Stomach smooth muscle (tissue), 2 donors: ENCODE measurements around the gene ANKRD44.

Experiments used
- H3K27ac ChIP-seq: one replicate; pipeline ENCODE4 v1.7.0; 2013; ENCODE audit warnings: mild to moderate bottlenecking, low read length, inconsistent platforms
- H3K27me3 ChIP-seq, 2 donors: one replicate each; pipeline ENCODE4 v1.7.0; 2013; ENCODE audit warnings: low read length in 2 of 2; ENCODE audit not compliant: insufficient read depth in 2 of 2, control insufficient read depth in 1 of 2
- H3K36me3 ChIP-seq, 2 donors: one replicate each; pipeline ENCODE4 v1.7.0; 2013; ENCODE audit warnings: low read length in 2 of 2; ENCODE audit not compliant: control insufficient read depth in 2 of 2, insufficient read depth in 2 of 2
- H3K4me1 ChIP-seq: one replicate; pipeline ENCODE4 v1.7.0; 2013; ENCODE audit warnings: low read length; ENCODE audit not compliant: control insufficient read depth, insufficient read depth
- H3K4me3 ChIP-seq, 2 donors: one replicate each; pipeline ENCODE4 v1.7.0; 2013; ENCODE audit warnings: low read length in 2 of 2
- H3K9ac ChIP-seq, 2 donors: one replicate each; pipeline ENCODE4 v1.7.0; 2013; ENCODE audit warnings: low read length in 2 of 2, mild to moderate bottlenecking in 1 of 2
- H3K9me3 ChIP-seq, 2 donors: one replicate each; pipeline ENCODE4 v1.7.0; 2013; ENCODE audit warnings: low read length in 2 of 2; ENCODE audit not compliant: control insufficient read depth in 2 of 2
- donor health status: healthy.
- donor health status: Pancreatic carcinoma.

Gene ANKRD44

GRCh38 chr2:197090742-197091367, 219.7 kb downstream of the ANKRD44 start:
- Histone ChIP-seq H3K4me1 (no peaks in the 10 kb centered on the region), H3K27ac (no peak overlapping the region), H3K27me3 (no peaks in the 10 kb centered on the region), H3K36me3 (peaks cover 0 to 5% of the 10 kb centered on the region in 2 donors), H3K4me3 (no peak overlapping the region), H3K9ac (no peak overlapping the region), H3K9me3 (no peaks in the 10 kb centered on the region)

DNA sequence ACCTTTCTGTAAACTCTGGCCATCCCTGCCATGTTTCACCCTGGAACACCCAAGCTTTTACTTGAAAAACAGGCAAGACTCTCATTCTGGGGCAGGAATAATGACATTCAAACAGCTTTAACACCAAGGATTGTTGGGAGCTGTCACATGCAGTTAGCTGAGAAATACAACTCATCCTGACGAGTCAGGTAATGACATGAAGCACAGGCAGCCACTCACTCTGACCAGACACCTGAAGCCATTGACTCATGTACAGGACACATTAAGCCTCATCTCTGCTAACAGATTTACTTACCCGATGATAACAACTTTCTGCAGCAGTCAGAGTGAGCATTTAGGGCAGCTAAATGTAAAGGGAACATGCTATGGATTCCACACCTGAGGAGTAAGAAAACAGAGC, 220.9 kb downstream of the ANKRD44 start:
- Histone ChIP-seq H3K4me3 (no peak overlapping the region), H3K36me3 (no peaks in the 10 kb centered on the region), H3K4me1 (no peaks in the 10 kb centered on the region), H3K27ac (no peak overlapping the region), H3K9ac (no peak overlapping the region), H3K27me3 (no peaks in the 10 kb centered on the region), H3K9me3 (no peaks in the 10 kb centered on the region)

DNA sequence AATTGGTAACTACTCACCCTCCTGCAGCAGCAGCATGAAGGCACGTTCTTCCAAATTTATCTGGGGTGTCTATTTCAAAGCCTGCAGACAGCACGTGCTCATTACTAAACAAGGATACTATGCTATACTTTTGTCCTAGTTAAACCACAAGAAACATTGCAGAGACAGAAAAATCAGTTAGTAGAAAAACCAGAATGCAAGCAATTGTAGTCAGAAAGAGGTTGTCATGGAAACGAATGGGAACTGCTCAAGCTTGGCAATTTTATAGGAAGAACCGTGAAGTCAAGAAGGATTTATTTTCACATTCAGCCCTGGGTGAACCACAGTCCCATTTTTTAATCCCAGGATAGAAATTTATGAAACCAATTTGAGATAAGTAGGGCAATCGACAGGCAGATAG, 221.9 kb downstream of the ANKRD44 start:
- Histone ChIP-seq H3K27ac (no peak overlapping the region), H3K9me3 (no peaks in the 10 kb centered on the region), H3K27me3 (no peaks in the 10 kb centered on the region), H3K36me3 (peaks cover 0 to 3% of the 10 kb centered on the region in 2 donors), H3K9ac (no peak overlapping the region), H3K4me3 (no peak overlapping the region), H3K4me1 (no peaks in the 10 kb centered on the region)

- H3K27ac ChIP-seq: no peak overlapping the region
- H3K36me3 ChIP-seq: peaks cover 5 to 14% of the 10 kb centered on the region in 2 donors
- no peaks in the 10 kb centered on the region for H3K4me1 ChIP-seq
- H3K27me3 ChIP-seq: no peaks in the 10 kb centered on the region
- no peaks in the 10 kb centered on the region for H3K9me3 ChIP-seq
- no peak overlapping the region for H3K9ac ChIP-seq
- H3K4me3 ChIP-seq: no peak overlapping the region
Measured at GRCh38 chr2:197086500-197086899, 224.1 kb downstream of the ANKRD44 start.

GRCh38 chr2:197085665-197086064, 224.9 kb downstream of the ANKRD44 start:
- Histone ChIP-seq H3K9me3 (no peaks in the 10 kb centered on the region), H3K27me3 (no peaks in the 10 kb centered on the region), H3K27ac (no peak overlapping the region), H3K4me1 (no peaks in the 10 kb centered on the region), H3K4me3 (no peak overlapping the region), H3K9ac (no peak overlapping the region), H3K36me3 (peaks cover 10 to 16% of the 10 kb centered on the region in 2 donors)

DNA sequence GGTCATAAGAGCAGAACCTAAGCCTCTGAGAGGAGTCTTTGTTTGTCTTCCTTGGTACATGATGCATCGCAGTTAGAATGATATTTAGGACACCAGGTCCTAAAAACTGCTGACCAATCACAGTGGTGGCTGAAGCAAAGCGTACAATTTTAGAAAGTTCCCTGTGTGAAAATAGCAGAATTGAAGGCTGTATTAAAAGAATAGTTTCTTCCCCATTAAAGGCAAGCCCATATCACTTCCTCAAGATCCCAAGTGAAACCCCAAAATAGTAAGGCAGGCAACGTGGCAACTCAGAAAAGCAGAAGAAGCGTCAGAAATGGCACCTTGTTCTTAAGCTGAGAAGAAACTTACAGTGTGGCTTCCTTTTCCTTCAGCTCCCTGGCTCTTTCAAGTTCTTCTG, 229.3 kb downstream of the ANKRD44 start:
- peaks cover 16 to 38% of the 10 kb centered on the region in 2 donors for H3K36me3 ChIP-seq
- H3K9ac ChIP-seq: no peak overlapping the region
- no peaks in the 10 kb centered on the region for H3K4me1 ChIP-seq
- H3K27ac ChIP-seq: no peak overlapping the region
- no peak overlapping the region for H3K4me3 ChIP-seq
- no peaks in the 10 kb centered on the region for H3K9me3 ChIP-seq
- no peaks in the 10 kb centered on the region for H3K27me3 ChIP-seq

DNA sequence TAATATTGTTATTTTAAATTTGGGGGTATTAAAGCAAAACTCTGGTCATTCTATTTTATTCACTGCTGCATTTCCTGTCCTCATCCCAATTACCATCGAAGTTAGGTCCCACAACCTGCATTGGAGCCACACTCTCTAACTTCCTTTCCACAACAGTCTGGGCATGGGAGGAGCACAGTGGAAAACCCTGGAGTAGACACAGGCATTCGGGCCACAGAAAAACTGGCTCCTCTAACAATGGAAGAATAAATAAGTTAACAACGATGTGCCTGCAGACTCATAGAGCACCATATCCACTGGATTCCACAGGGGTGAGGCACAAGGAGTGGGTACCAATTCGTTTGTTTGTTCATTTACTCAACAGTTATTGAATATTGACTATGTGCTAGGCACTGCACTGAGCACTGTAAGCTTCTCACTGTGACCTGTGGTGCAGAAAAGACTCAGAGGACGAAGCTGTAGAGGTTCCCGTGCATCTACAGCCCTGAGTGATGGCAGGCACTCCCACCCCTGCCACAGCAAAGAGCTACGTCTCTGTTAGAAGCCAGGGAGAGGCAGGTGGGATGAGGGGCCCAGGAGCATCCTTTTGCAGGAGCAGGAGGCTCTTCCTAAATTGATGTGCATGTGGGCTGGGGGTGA, 229.9 kb downstream of the ANKRD44 start:
- Histone ChIP-seq H3K9ac (no peak overlapping the region), H3K36me3 (peaks cover 16 to 44% of the 10 kb centered on the region in 2 donors), H3K27ac (no peak overlapping the region), H3K4me1 (no peaks in the 10 kb centered on the region), H3K9me3 (no peaks in the 10 kb centered on the region), H3K27me3 (no peaks in the 10 kb centered on the region), H3K4me3 (no peak overlapping the region)

GRCh38 chr2:197079832-197080555, 230.6 kb downstream of the ANKRD44 start:
- Histone ChIP-seq H3K4me3 (no peak overlapping the region), H3K27ac (no peak overlapping the region), H3K36me3 (peaks cover 16 to 45% of the 10 kb centered on the region in 2 donors), H3K4me1 (no peaks in the 10 kb centered on the region), H3K27me3 (no peaks in the 10 kb centered on the region), H3K9me3 (no peaks in the 10 kb centered on the region), H3K9ac (no peak overlapping the region)

- Histone ChIP-seq H3K4me1 (no peaks in the 10 kb centered on the region), H3K27ac (no peak overlapping the region)
Measured at GRCh38 chr2:197079414-197079813, 231.2 kb downstream of the ANKRD44 start.

GRCh38 chr2:197078535-197078934, 232.0 kb downstream of the ANKRD44 start:
- Histone ChIP-seq H3K27me3 (no peaks in the 10 kb centered on the region), H3K27ac (no peak overlapping the region), H3K36me3 (peaks cover 16 to 42% of the 10 kb centered on the region in 2 donors), H3K9me3 (no peaks in the 10 kb centered on the region), H3K9ac (no peak overlapping the region), H3K4me3 (no peak overlapping the region), H3K4me1 (no peaks in the 10 kb centered on the region)

More at GRCh38 chr2:197079414-197079813, 231.2 kb downstream of the ANKRD44 start:
- Histone ChIP-seq H3K9me3 (no peaks in the 10 kb centered on the region), H3K36me3 (peaks cover 16 to 45% of the 10 kb centered on the region in 2 donors), H3K9ac (no peak overlapping the region), H3K4me3 (no peak overlapping the region), H3K27me3 (no peaks in the 10 kb centered on the region)

GRCh38 chr2:197077336-197077735, 233.2 kb downstream of the ANKRD44 start:
- no peaks in the 10 kb centered on the region for H3K9me3 ChIP-seq
- H3K36me3 ChIP-seq: peaks cover 11 to 31% of the 10 kb centered on the region in 2 donors
- H3K9ac ChIP-seq: no peak overlapping the region
- H3K27ac ChIP-seq: no peak overlapping the region
- H3K4me3 ChIP-seq: no peak overlapping the region
- H3K4me1 ChIP-seq: no peaks in the 10 kb centered on the region
- no peaks in the 10 kb centered on the region for H3K27me3 ChIP-seq
